ENCODE results near the gene SAA4. TPM values are rescaled to one million over a fixed set of nuclear protein-coding genes. Genes with fewer than 3 reads are reported as not detected.

The SAA4 gene
- total RNA-seq, 1 experiment from 2014 or later = not detected

DNA sequence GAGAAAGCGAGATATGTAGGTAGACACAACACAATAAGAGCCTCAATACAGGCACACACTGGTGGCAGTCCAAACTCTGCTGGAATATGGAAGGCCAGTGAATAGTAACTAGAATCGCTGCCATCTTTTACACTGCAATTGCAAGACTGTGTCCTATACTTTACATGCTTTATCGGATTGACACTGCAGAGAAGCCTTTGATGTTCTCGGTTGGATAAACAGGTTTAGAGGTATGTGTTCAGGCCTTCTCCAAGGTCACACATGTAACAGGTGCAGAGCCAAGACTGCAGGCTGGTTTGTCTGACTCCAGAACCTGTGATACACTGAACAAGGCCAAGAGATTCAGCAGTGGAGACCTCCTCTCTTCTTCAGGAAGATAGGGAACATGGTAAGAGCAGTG is 34.6 kb upstream of the SAA4 start:
- Histone ChIP-seq H3K27ac (ENCODE audit: low read depth, low read length) (no peak overlapping the region), H3K4me1 (ENCODE audit: control insufficient read depth in 1 of 2, insufficient read depth in 2 of 2, low read length in 2 of 2) (no peaks in the 10 kb centered on the region), H3K9me2 (ENCODE audit: insufficient read depth) (no peaks in the 10 kb centered on the region), H3K36me3 (ENCODE audit: control insufficient read depth in 1 of 2, insufficient read depth in 2 of 2, low read length in 2 of 2) (no peaks in the 10 kb centered on the region), H3K79me2 (ENCODE audit: insufficient read depth, low read length) (no peaks in the 10 kb centered on the region), H3K27me3 (ENCODE audit: insufficient read depth, low read length) (no peaks in the 10 kb centered on the region), H3K9me3 (ENCODE audit: control insufficient read depth in 1 of 2, insufficient read depth in 1 of 2, low read depth in 1 of 2, low read length in 2 of 2) (no peaks in the 10 kb centered on the region), H3K9ac (ENCODE audit: low read length) (no peak overlapping the region), H3K4me2 (ENCODE audit: low read length) (no peak overlapping the region), H4K20me1 (ENCODE audit: insufficient read depth) (no peaks in the 10 kb centered on the region), H3K4me3 (replicated peaks in 1 of 2; ENCODE audit: low read depth in 1 of 2, low read length in 2 of 2) (no peak overlapping the region), H2AFZ (ENCODE audit: low read depth, low read length, poor library complexity, severe bottlenecking) (no peak overlapping the region)
- ATAC-seq = no peak
- POLR2A ChIA-PET = no interaction called here
- DNase-seq (ENCODE audit: low read depth, low spot score) = no peak
- RAD21 ChIA-PET (ENCODE audit: low non-redundant PET in 1 of 2, low total read pairs in 2 of 2, uncharacterized antibody in 2 of 2, unreplicated experiment in 2 of 2) = no interaction called here
- no TSS peak for BruUV-seq (replicated peaks)
- intact Hi-C loops (cut with micrococcal nuclease) = no loop called here
- TF ChIP-seq POLR2A (IDR thresholded peaks at IDR 0.05; ENCODE audit: borderline replicate concordance, extremely low read depth, insufficient read depth, insufficient read length) = no peak
- no peak for TF ChIP-seq SP1 (IDR thresholded peaks at IDR 0.05; ENCODE audit: low read depth)
- TF ChIP-seq ZNF274 (IDR thresholded peaks at IDR 0.05; ENCODE audit: low read depth, low read length) = no peak
- TF ChIP-seq EZH2phosphoT487 (IDR thresholded peaks at IDR 0.05; ENCODE audit: borderline replicate concordance) = no peak
- TF ChIP-seq EGR1 (IDR thresholded peaks at IDR 0.05; ENCODE audit: low read depth) = no peak
- TF ChIP-seq ELF1 (IDR thresholded peaks at IDR 0.05; ENCODE audit: borderline replicate concordance, low read depth) = no peak
- TF ChIP-seq, protein P1, sequence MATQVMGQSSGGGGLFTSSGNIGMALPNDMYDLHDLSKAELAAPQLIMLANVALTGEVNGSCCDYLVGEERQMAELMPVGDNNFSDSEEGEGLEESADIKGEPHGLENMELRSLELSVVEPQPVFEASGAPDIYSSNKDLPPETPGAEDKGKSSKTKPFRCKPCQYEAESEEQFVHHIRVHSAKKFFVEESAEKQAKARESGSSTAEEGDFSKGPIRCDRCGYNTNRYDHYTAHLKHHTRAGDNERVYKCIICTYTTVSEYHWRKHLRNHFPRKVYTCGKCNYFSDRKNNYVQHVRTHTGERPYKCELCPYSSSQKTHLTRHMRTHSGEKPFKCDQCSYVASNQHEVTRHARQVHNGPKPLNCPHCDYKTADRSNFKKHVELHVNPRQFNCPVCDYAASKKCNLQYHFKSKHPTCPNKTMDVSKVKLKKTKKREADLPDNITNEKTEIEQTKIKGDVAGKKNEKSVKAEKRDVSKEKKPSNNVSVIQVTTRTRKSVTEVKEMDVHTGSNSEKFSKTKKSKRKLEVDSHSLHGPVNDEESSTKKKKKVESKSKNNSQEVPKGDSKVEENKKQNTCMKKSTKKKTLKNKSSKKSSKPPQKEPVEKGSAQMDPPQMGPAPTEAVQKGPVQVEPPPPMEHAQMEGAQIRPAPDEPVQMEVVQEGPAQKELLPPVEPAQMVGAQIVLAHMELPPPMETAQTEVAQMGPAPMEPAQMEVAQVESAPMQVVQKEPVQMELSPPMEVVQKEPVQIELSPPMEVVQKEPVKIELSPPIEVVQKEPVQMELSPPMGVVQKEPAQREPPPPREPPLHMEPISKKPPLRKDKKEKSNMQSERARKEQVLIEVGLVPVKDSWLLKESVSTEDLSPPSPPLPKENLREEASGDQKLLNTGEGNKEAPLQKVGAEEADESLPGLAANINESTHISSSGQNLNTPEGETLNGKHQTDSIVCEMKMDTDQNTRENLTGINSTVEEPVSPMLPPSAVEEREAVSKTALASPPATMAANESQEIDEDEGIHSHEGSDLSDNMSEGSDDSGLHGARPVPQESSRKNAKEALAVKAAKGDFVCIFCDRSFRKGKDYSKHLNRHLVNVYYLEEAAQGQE (IDR thresholded peaks at IDR 0.05; ENCODE audit: low read depth) = no peak
- TF ChIP-seq, protein P2, sequence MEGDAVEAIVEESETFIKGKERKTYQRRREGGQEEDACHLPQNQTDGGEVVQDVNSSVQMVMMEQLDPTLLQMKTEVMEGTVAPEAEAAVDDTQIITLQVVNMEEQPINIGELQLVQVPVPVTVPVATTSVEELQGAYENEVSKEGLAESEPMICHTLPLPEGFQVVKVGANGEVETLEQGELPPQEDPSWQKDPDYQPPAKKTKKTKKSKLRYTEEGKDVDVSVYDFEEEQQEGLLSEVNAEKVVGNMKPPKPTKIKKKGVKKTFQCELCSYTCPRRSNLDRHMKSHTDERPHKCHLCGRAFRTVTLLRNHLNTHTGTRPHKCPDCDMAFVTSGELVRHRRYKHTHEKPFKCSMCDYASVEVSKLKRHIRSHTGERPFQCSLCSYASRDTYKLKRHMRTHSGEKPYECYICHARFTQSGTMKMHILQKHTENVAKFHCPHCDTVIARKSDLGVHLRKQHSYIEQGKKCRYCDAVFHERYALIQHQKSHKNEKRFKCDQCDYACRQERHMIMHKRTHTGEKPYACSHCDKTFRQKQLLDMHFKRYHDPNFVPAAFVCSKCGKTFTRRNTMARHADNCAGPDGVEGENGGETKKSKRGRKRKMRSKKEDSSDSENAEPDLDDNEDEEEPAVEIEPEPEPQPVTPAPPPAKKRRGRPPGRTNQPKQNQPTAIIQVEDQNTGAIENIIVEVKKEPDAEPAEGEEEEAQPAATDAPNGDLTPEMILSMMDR (IDR thresholded peaks at IDR 0.05 in 2 of 3, conservative IDR thresholded peaks at IDR 0.05 in 1 of 3; ENCODE audit: borderline replicate concordance in 1 of 3, insufficient read depth in 1 of 3, low read depth in 2 of 3, low read length in 2 of 3) = no peak
- TF ChIP-seq RAD21 (IDR thresholded peaks at IDR 0.05; ENCODE audit: low read depth) = no peak
- TF ChIP-seq CBX3 (IDR thresholded peaks at IDR 0.05; ENCODE audit: low read depth) = no peak
- TF ChIP-seq, protein P3, sequence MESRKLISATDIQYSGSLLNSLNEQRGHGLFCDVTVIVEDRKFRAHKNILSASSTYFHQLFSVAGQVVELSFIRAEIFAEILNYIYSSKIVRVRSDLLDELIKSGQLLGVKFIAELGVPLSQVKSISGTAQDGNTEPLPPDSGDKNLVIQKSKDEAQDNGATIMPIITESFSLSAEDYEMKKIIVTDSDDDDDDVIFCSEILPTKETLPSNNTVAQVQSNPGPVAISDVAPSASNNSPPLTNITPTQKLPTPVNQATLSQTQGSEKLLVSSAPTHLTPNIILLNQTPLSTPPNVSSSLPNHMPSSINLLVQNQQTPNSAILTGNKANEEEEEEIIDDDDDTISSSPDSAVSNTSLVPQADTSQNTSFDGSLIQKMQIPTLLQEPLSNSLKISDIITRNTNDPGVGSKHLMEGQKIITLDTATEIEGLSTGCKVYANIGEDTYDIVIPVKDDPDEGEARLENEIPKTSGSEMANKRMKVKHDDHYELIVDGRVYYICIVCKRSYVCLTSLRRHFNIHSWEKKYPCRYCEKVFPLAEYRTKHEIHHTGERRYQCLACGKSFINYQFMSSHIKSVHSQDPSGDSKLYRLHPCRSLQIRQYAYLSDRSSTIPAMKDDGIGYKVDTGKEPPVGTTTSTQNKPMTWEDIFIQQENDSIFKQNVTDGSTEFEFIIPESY (IDR thresholded peaks at IDR 0.05; ENCODE audit: extremely low read depth, insufficient replicate concordance, low read length) = no peak
- no peak for TF ChIP-seq POLR2AphosphoS5 (IDR thresholded peaks at IDR 0.05; ENCODE audit: low read depth, low read length)
- no peak for TF ChIP-seq TCF7L2 (IDR thresholded peaks at IDR 0.05; ENCODE audit: borderline replicate concordance, extremely low read depth, insufficient read depth, insufficient read length)
- TF ChIP-seq FOSL1 (IDR thresholded peaks at IDR 0.05; ENCODE audit: low read depth) = no peak
- no peak for TF ChIP-seq SRF (IDR thresholded peaks at IDR 0.05; ENCODE audit: low read depth)
- TF ChIP-seq SIN3A (IDR thresholded peaks at IDR 0.05; ENCODE audit: low read depth) = no peak
- no peak for TF ChIP-seq JUND (IDR thresholded peaks at IDR 0.05)
- TF ChIP-seq ZFX (IDR thresholded peaks at IDR 0.05) = no peak
- CTCF ChIA-PET = no interaction called here

Measured in HCT116 (cell line).